ENCODE results near the gene CXCR5.

Gene CXCR5

GRCh38 chr11:118938491-118939403, 55.1 kb downstream of the CXCR5 start:
- H3K4me3 ChIP-seq (replicated peaks; ENCODE audit: low read depth, low read length): no peak overlapping the region
- TF ChIP-seq CTCF (IDR thresholded peaks at IDR 0.05; ENCODE audit: low read length, missing control alignments): no peak
- DNase-seq (ENCODE audit: low read depth): peak; percentile 39

DNA sequence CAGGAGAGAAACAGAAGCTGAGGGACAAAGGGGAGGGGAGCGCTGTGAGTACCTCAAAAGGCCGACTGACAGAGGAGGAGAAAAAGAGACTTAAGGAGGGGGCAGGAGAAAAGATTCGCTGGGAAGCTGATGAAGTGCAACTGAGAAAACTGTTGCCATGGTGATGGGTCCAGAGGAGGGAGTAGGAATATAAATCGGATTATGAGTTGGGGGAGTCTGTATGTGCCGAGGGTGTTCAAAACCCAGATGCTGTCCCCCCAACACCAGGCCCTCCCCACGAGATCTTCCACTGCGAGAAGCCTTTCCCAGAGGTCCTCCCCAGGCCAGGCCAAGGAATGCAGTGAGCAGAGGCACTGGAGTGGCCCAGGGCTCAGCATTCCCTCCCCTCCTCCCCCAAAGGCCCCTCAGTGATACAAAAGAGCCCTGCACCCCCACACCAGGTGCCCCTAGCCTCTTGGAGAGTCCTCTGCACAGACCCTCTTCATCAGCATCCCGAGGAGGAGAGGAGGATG, 55.8 kb downstream of the CXCR5 start:
- no peak for DNase-seq (ENCODE audit: low read depth)
- no peak overlapping the region for H3K4me3 ChIP-seq (replicated peaks; ENCODE audit: low read depth, low read length)
- no peak for TF ChIP-seq CTCF (IDR thresholded peaks at IDR 0.05; ENCODE audit: low read length, missing control alignments)

GRCh38 chr11:118939953-118940598, 56.4 kb downstream of the CXCR5 start:
- no peak for TF ChIP-seq CTCF (IDR thresholded peaks at IDR 0.05; ENCODE audit: low read length, missing control alignments)
- peak; percentile 34 for DNase-seq (ENCODE audit: low read depth)
- no peak overlapping the region for H3K4me3 ChIP-seq (replicated peaks; ENCODE audit: low read depth, low read length)

DNA sequence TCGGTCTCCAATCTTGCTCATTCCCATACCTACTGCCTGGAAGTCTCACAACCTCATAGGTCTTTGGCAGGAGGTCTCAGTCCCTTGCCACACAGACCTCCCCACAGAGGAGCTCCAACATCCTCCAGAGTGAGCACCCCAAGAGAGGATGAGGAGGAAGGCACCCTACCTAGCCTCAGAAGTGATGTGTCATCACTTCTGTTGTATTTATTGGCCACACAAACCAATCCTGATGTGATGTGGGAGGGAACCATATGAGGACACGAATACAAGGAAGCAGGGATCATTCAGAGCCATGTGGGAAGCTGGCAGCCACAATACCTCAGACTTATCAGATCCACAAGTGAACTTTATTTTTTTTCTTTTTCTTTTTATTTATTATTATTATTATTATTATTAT, 63.4 kb downstream of the CXCR5 start:
- TF ChIP-seq CTCF (IDR thresholded peaks at IDR 0.05; ENCODE audit: low read length, missing control alignments): no peak
- DNase-seq (ENCODE audit: low read depth): no peak
- no peak overlapping the region for H3K4me3 ChIP-seq (replicated peaks; ENCODE audit: low read depth, low read length)

Data from fibroblast of pulmonary artery (primary cell).